ENCODE results near the gene ZSWIM6.

ZSWIM6 gene

GRCh38 chr5:61447780-61448495, 115.9 kb downstream of the ZSWIM6 start:
- DNase-seq (ENCODE audit: low spot score) = no peak

GRCh38 chr5:61449804-61450492, 117.9 kb downstream of the ZSWIM6 start:
- peak; percentile 22 for DNase-seq (ENCODE audit: low spot score)

DNA sequence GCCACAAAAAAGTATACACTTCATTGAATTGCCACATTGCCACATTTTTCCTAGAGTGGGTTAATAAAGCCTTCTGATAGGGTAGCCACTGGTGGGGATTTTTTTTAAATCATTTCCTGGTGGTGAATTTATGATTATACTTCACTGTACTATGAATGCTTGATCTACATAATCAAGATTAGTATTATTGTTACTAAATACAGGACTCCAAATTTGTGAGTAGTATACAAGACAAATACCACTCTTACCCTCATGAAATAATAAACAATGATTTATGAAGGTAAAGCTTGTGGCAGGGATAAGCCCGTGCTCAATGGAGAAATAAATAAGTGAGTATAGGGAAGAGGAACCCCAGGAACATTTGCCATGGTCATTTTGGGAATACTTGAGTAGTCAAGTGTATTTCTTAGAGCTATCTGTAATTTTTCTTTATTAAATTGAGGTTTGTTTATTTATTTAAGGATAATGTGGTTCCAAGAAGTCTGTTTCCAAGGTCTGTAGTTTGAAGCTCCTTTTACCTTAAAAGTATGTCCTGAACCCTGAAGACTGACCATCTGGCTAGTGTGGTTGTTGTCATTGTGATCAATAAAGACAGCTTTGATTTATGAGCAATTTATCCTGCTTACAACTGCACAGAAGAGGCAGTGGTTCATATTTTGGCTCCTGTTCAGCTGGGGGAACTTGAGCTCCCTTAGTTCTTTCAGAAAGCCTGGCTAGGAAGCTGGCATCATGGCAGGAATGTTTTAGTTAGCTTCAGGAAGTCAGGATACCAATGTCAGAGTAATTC, 118.6 kb downstream of the ZSWIM6 start:
- DNase-seq (ENCODE audit: low spot score) = peak; percentile 46

DNA sequence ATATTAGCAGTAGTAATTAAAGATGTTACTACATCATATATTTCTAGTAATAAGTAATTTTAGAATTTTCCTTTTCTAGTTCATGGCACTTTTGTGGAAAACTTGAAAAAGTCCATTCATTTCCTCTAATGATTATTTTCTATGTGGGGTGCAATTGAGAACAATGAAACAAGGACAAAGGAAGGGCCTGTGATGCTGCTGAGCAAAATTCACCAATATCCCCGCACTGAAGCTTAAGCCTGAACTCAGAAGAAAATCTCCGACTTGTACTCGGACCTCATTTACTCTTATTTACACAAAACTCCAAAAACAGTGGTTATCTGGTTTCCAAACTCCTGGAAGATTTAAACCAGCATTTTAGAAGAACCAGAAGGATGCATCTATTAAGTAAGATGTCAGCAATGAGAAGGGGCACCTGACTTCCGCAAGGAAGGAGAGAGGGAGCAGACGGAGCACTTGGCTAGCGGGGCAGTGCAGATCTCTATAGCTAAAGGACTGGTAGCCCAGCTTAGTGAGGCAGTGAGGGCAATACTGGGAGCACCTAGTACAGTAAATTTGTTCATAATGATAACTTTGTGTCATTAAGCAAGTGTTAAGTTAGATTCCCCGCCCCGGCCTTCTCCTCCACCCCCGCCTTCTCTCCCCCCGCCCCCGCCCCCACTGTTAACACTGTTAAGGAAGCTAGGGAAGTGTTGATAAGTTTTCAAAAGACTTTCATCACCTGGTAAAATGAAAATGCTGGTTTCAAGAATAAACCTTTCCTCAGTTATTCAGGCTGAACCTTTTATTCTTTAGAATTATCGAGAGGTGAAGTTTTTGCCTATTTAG, 123.3 kb downstream of the ZSWIM6 start:
- DNase-seq (ENCODE audit: low spot score) = no peak

DNA sequence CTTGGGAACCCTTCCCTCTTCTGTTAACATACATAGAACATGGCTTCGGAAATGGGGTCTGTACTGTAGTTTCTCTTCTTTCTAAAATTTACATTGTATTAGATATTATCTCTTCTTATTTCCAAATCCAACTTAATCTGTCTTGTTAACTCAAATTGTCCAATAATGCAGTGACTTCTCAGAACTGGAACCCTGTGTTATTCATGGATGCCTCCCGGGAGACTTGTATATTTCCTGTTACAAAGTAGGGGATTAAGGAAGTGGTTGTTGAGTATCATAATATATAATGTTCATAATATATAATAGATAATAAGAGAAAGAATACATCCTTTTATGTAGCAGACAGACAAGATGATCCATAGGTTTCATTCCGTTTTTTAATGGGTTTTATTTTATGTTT, 128.4 kb downstream of the ZSWIM6 start:
- DNase-seq (ENCODE audit: low spot score) = no peak

- no peak for DNase-seq (ENCODE audit: low spot score)
Observed at GRCh38 chr5:61461417-61461816, 129.4 kb downstream of the ZSWIM6 start.

DNA sequence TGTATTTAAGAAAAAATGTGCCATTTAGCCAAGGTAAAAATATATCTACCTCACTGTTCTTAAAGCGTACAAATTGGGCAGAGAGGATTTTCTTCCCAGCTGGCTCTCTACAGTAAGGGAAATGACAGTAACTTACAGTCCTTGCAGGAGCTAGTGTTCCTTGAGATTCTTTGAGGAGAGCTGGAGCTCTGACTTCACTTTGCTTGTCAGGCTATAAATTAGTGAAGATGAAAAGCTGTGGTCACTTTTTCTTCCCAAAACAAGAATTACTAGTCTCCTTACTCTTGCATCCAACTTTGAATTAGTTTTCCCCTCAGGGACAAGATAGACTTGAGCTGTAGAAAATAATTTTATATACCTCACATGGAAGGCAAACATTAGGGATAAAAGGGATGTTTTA, 129.9 kb downstream of the ZSWIM6 start:
- no peak for DNase-seq (ENCODE audit: low spot score)

DNA sequence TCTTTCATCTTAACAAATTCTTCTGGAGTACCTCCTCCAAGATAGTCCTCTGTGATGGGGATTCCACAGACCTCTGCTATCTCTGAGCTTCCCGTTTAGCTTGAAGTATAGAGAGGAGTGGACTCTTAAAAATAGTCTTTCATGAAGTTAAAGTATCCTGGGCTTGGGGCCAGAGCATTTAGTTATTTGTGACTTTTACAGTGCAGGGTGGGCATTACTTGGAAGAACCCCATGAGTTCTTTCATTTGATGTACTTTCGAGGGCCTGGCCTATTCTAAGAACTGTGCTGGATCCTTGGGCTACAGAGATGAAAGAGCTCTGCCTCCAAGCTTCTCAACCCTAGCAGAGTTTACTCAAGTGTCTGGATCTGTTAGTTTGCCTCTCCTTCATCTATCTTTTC, 131.5 kb downstream of the ZSWIM6 start:
- DNase-seq (ENCODE audit: low spot score) = no peak

DNA sequence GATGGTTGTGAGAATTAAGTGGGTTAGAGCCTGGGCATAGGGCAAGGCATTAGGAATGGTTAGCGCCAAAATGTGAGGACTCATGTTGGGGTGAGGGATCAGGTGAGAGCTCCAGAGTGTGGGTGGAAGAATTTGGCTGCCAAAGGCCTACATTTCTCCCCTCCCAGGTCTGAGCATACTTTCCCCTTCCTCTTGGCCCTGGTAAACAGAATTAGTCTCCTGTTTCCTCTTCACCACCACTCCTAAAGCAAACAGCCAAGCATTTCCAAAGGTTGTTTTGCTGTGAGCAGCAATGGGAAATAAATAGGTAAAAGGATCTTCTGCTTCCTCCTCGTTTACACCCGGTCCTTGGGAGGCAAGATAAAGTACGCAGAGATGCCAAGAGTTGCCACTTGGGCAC, 132.5 kb downstream of the ZSWIM6 start:
- no peak for DNase-seq (ENCODE audit: low spot score)

DNA sequence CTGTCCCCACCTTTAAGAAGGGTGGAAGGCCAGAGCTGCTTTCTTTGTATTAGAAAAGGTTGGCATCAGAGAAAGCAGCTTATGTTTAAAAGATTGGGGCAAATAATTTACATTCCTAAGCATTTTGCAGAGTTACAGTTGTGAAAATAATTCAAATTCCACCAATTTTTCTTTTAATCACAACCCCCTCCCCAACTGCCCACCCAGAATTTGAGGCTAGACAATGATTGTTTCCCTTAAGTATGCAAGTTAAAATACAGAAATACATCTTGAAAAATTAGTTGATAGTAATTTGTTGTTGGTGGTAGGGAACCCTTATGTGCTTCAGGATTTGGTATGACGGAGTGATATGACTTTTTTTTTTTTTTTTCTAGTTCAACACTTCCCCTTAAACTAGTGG, 133.0 kb downstream of the ZSWIM6 start:
- no peak for DNase-seq (ENCODE audit: low spot score)

DNA sequence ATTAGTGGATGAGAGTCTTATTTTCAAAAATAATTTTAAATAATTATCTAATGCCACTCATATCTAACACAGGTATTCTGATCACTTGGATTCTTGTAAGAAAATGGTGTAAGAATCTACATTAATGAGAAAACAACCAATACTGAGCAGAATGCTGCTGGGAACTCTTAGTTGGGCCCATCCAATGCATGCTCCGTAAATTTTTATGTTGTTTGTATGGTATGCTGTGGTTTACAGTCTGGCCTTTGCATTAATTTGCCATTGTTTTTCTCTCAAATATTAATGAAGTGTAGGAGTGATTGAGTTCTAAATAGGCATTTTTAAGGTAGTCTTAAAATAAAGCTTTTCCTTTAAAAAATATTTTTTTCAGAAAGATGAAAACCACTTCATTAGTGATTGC, 133.4 kb downstream of the ZSWIM6 start:
- DNase-seq (ENCODE audit: low spot score) = no peak

DNA sequence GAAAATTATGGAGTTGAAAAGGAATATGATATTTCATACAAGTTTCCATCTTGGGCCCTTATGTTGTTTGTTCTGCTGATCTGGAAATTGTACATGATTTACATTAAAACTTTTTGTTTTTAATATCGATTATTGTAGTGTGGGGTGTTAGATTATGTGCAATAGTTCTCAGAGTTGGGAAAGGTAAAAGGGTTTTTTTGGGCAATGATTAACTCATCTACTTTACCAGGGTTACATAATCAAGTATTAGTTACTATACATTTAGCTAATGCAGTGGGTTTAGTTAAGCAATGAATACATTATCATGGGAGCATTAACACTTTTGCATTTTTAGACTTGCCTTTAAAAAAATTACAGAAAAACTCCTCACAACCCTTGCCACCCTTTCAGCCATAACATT, 134.0 kb downstream of the ZSWIM6 start:
- no peak for DNase-seq (ENCODE audit: low spot score)

DNA sequence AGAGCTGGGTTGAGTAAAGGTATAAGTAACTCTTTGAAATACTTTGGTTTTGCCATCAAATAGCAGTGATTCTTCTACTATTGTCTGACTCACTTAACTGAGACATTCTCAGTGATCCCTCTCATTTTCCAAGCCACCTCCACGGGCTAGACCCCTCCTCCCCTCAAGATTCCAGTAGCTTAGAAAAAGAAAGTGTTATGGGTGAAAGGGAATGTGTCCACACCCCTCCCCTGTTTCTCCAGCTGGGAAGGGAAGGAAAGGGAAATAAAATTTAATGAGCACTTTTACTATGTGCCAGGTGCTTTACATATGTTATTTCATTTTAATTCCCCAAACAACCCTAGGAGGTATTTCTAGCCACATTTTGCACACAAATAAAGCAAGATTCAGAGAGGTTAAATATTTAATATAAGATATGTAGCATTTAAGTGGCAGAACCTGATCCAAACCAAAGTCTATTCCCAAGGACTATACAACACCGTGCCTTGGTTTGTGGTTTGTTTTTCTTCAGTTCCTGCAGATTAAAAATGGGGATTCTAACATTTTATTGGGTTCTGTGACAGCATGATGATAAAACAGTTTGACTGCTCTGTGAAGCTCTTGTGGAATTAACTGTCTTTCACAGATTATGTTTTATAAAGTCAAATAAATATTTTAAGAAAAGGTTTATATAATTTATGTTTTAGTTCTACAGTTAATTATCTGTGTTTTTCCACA, 135.9 kb downstream of the ZSWIM6 start:
- DNase-seq (ENCODE audit: low spot score) = no peak

- DNase-seq (ENCODE audit: low spot score) = no peak
Observed at GRCh38 chr5:61468483-61468865, 136.4 kb downstream of the ZSWIM6 start.

GRCh38 chr5:61471352-61471751, 139.3 kb downstream of the ZSWIM6 start:
- DNase-seq (ENCODE audit: low spot score) = no peak

DNA sequence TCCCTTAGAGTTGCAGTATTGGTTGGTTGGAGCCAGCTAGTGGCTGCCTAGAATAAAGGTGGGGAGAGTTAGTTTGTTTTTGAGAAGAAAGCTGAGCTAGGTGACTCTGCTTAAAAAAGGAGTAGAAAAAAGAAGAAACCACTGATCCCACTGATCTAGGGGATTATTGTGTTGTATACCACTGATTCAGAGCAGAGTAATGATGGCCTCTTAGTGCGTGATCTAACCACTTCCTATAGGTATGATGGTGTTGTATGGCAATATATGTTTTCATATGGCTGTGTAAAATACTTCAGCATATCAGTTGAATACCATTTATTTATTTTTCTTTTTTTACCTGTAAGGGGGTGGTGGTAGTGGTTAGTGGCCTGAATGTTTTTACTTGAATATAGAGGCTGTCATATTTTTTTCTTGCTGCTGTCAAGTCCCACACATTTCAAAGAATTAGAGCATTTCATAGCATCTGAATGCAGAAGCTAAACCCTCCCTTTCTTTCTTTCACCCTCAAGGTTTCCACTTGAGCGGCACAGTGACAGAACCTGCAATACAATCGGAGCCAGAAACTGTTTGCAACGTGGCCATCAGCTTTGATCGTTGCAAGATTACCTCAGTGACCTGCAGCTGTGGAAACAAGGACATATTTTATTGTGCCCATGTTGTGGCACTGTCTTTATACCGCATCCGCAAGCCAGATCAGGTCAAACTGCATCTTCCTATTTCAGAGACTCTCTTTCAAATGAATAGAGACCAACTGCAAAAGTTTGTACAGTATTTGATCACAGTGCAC, 140.3 kb downstream of the ZSWIM6 start:
- DNase-seq (ENCODE audit: low spot score) = peak; percentile 16

DNA sequence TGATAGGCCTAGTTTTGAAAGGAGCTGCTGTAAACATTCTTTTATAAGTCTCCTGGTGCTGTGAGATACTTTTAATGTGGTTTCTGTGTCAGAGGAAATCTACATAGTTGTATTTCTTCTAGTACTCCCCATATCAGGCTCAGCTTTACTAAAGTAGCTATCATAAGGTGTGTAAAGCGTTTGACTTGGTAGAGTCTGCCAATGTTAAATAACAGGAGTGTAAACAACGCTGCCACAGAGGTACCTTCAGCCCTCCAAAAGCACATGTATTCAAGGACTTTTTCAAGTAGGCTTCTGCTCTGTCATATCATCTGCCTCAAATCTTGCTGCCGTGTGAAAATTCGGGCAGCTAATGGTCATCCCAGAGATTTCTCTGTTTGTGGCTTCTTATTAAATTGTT, 142.7 kb downstream of the ZSWIM6 start:
- DNase-seq (ENCODE audit: low spot score) = no peak

GRCh38 chr5:61477788-61478187, 145.7 kb downstream of the ZSWIM6 start:
- DNase-seq (ENCODE audit: low spot score) = no peak

DNA sequence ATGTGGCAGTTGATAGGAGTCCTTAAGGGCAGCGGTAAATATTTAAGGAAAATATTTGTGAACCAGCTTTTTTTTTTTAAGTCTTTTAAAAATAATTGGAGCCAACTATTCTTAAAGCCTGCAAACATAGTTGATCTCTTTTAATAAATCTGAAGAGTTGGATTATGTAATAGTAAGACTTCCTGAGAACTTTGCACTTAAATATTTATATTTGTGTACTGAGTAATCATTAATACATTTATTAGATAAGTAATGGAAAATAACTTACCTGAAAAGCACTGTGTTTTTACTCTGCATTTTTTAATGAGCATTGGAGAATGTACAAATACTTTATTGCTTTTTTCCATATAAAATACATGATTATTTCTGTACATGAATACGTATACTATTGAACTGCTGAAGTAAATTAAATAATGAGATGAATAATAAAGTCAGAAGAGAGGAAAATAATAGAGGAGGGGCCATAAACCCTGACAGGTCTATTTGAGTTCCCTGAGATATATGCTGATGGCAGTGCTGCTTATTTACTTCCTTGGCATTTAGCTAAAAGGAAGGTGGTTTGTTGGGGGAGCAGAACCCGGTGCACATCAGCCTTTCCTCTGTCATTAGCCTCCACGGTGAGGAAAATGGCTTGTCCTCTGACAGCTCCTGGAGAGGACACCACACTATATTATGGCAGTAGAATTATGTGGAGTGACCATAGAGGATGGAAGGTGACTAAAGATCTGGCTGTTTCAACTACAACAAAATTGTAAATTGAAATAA, 148.0 kb downstream of the ZSWIM6 start:
- DNase-seq (ENCODE audit: low spot score) = no peak

GRCh38 chr5:61482980-61483379, 150.9 kb downstream of the ZSWIM6 start:
- DNase-seq (ENCODE audit: low spot score) = no peak

Data from cerebellar cortex (tissue), 1 donor.